ENCODE data around the gene DGKB. TPM values are rescaled to one million over a fixed set of nuclear protein-coding genes. Genes with fewer than 3 reads are reported as not detected.

The DGKB gene
- polyA plus RNA-seq, 1 experiment: 0.04 TPM

GRCh38 chr7:14835384-14835783, 67.2 kb downstream of the DGKB start:
- DNase-seq (ENCODE audit: low read depth, low spot score): no peak
- H3K4me3 ChIP-seq (ENCODE audit: low read depth, low read length): no peak overlapping the region
- CTCF ChIA-PET: interaction anchor here (1.0 kb wide), 1 partner anchor 144 kb away, joined by 4 read pairs; no protein-coding TSS in a partner anchor
- POLR2A ChIA-PET: no interaction called here
- no peaks in the 10 kb centered on the region for H3K9me3 ChIP-seq (ENCODE audit: control insufficient read depth, insufficient read depth, low read length)
- no peaks in the 10 kb centered on the region for H3K27me3 ChIP-seq (ENCODE audit: control insufficient read depth, insufficient read depth, low read length)
- no peak overlapping the region for H3K27ac ChIP-seq (ENCODE audit: low read depth, low read length)
- TF ChIP-seq, protein P1, sequence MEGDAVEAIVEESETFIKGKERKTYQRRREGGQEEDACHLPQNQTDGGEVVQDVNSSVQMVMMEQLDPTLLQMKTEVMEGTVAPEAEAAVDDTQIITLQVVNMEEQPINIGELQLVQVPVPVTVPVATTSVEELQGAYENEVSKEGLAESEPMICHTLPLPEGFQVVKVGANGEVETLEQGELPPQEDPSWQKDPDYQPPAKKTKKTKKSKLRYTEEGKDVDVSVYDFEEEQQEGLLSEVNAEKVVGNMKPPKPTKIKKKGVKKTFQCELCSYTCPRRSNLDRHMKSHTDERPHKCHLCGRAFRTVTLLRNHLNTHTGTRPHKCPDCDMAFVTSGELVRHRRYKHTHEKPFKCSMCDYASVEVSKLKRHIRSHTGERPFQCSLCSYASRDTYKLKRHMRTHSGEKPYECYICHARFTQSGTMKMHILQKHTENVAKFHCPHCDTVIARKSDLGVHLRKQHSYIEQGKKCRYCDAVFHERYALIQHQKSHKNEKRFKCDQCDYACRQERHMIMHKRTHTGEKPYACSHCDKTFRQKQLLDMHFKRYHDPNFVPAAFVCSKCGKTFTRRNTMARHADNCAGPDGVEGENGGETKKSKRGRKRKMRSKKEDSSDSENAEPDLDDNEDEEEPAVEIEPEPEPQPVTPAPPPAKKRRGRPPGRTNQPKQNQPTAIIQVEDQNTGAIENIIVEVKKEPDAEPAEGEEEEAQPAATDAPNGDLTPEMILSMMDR (IDR thresholded peaks at IDR 0.05; ENCODE audit: low read depth, low read length): no peak

GRCh38 chr7:14834883-14835282, 67.7 kb downstream of the DGKB start:
- TF ChIP-seq, protein P1 (IDR thresholded peaks at IDR 0.05; ENCODE audit: low read depth, low read length): no peak
- Histone ChIP-seq H3K4me3 (ENCODE audit: low read depth, low read length) (no peak overlapping the region), H3K9me3 (ENCODE audit: control insufficient read depth, insufficient read depth, low read length) (no peaks in the 10 kb centered on the region), H3K27ac (ENCODE audit: low read depth, low read length) (no peak overlapping the region), H3K27me3 (ENCODE audit: control insufficient read depth, insufficient read depth, low read length) (no peaks in the 10 kb centered on the region)
- no peak for DNase-seq (ENCODE audit: low read depth, low spot score)
- ChIA-PET CTCF (no interaction called here), POLR2A (interaction anchor here (0.7 kb wide), 1 partner anchor 27 kb away, joined by 3 read pairs; no protein-coding TSS in a partner anchor)

- Histone ChIP-seq H3K27ac (ENCODE audit: low read depth, low read length) (no peak overlapping the region), H3K27me3 (ENCODE audit: control insufficient read depth, insufficient read depth, low read length) (no peaks in the 10 kb centered on the region), H3K9me3 (ENCODE audit: control insufficient read depth, insufficient read depth, low read length) (no peaks in the 10 kb centered on the region), H3K4me3 (ENCODE audit: low read depth, low read length) (no peak overlapping the region)
- no peak for DNase-seq (ENCODE audit: low read depth, low spot score)
- ChIA-PET CTCF (no interaction called here), POLR2A (interaction anchor here (0.7 kb wide), 1 partner anchor 27 kb away, joined by 3 read pairs; no protein-coding TSS in a partner anchor)
- TF ChIP-seq, protein P1 (IDR thresholded peaks at IDR 0.05; ENCODE audit: low read depth, low read length): no peak
These were observed 68.1 kb downstream of the DGKB start for GRCh38 chr7:14834456-14834855.

GRCh38 chr7:14833707-14834106, 68.8 kb downstream of the DGKB start:
- no peaks in the 10 kb centered on the region for H3K27me3 ChIP-seq (ENCODE audit: control insufficient read depth, insufficient read depth, low read length)
- no peak overlapping the region for H3K4me3 ChIP-seq (ENCODE audit: low read depth, low read length)
- H3K9me3 ChIP-seq (ENCODE audit: control insufficient read depth, insufficient read depth, low read length): no peaks in the 10 kb centered on the region
- POLR2A ChIA-PET: no interaction called here
- CTCF ChIA-PET: interaction anchor here (0.8 kb wide), 1 partner anchor 145 kb away, joined by 3 read pairs; no protein-coding TSS in a partner anchor
- no peak overlapping the region for H3K27ac ChIP-seq (ENCODE audit: low read depth, low read length)
- DNase-seq (ENCODE audit: low read depth, low spot score): no peak
- TF ChIP-seq, protein P1 (IDR thresholded peaks at IDR 0.05; ENCODE audit: low read depth, low read length): no peak

DNA sequence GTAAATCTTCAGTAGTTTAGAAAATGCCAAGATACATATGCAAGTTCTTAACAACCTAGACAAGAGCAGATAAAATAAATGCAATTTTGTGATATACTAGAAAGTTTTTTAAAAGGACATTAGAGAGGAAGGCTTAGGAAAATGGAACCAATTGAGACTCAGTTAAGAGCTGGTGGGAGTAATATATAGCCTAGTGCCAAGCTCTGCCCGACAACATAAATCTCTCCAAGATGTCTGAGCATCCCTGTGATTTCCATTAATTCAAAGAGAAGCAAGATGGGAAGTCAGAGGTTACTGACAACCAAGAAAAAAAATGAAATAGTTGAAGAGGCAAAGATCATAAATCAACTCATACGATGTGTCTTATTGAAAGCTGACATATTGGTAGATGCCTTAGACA, 74.5 kb downstream of the DGKB start:
- Histone ChIP-seq H3K9me3 (ENCODE audit: control insufficient read depth, insufficient read depth, low read length) (no peaks in the 10 kb centered on the region), H3K4me3 (ENCODE audit: low read depth, low read length) (no peak overlapping the region), H3K27me3 (ENCODE audit: control insufficient read depth, insufficient read depth, low read length) (no peaks in the 10 kb centered on the region), H3K27ac (ENCODE audit: low read depth, low read length) (no peak overlapping the region)
- ChIA-PET CTCF (interaction anchor here (0.8 kb wide), 1 partner anchor 137 kb away, joined by 3 read pairs; no protein-coding TSS in a partner anchor), POLR2A (no interaction called here)
- no peak for DNase-seq (ENCODE audit: low read depth, low spot score)
- TF ChIP-seq, protein P1 (IDR thresholded peaks at IDR 0.05; ENCODE audit: low read depth, low read length): no peak

Measured in AG04450 (cell line).